Thymus (tissue), 11 donors: ENCODE measurements around the gene USO1. TPM values are rescaled to one million over a fixed set of nuclear protein-coding genes. Genes with fewer than 3 reads are reported as not detected.
"Not testable (repeated sequence)": the region's sequence is repeated elsewhere in the genome, so short reads cannot be mapped to it uniquely, and the experiment has no call there.

ENCODE experiments used
- DNase-seq, 9 donors: peaks; one replicate each; pipeline ENCODE4 v3.0.0-alpha.2; 2013; ENCODE audit warnings: low spot score in 9 of 9, low read depth in 6 of 9, missing footprints in 1 of 9
- H3K27ac ChIP-seq, 2 donors: one replicate each; pipeline ENCODE4 v1.5.1; 2013; ENCODE audit warnings: control low read depth in 1 of 2, low read depth in 1 of 2, low read length in 1 of 2, mild to moderate bottlenecking in 1 of 2, moderate library complexity in 1 of 2
- H3K27me3 ChIP-seq, 2 donors: one replicate each; pipeline ENCODE4 v1.5.1; 2013; ENCODE audit warnings: low read length in 1 of 2; ENCODE audit not compliant: control insufficient read depth in 2 of 2, insufficient read depth in 1 of 2
- H3K36me3 ChIP-seq, 2 donors: one replicate each; pipeline ENCODE4 v1.5.1; 2013; ENCODE audit warnings: low read length in 1 of 2, mild to moderate bottlenecking in 1 of 2, moderate library complexity in 1 of 2; ENCODE audit not compliant: control insufficient read depth in 2 of 2, insufficient read depth in 2 of 2
- H3K4me1 ChIP-seq, 2 donors: one replicate each; pipeline ENCODE4 v1.5.1; 2013; ENCODE audit warnings: low read length in 2 of 2; ENCODE audit not compliant: control insufficient read depth in 2 of 2, insufficient read depth in 2 of 2
- H3K4me3 ChIP-seq, 2 donors: one replicate each; pipeline ENCODE4 v1.5.1; 2013; ENCODE audit warnings: low read length in 2 of 2, control low read depth in 1 of 2, mild to moderate bottlenecking in 1 of 2
- H3K9me3 ChIP-seq, 2 donors: one replicate each; pipeline ENCODE4 v1.5.1; 2013; ENCODE audit warnings: low read length in 1 of 2, mild to moderate bottlenecking in 1 of 2; ENCODE audit not compliant: control insufficient read depth in 2 of 2, insufficient read depth in 1 of 2
- WGBS: extraction: QIAGEN DNeasy Blood & Tissue Kit; methylation state at CpG from one replicate; pipeline ENCODE4 v1.1.7; 2013; 5-methylcytosine and 5-hydroxymethylcytosine counted together
- polyA plus RNA-seq: library from polyadenylated mRNA; stranded (reverse); fragments of 200-250 nt; gene quantifications from one replicate; pipeline ENCODE4 v1.2.3, GENCODE V29; 2013
- total RNA-seq: library from RNA; stranded (reverse); fragments of 120-200 nt; gene quantifications from one replicate; pipeline ENCODE4 v1.2.4, GENCODE V29; 2013
- donor health status: healthy.

Gene USO1
- total and polyA plus RNA-seq, 2 donors = 42.6 to 45.4 TPM

GRCh38 chr4:75777589-75777988, 53.2 kb downstream of the USO1 start:
- DNase-seq = no peak
- Histone ChIP-seq H3K27me3 (no peaks in the 10 kb centered on the region), H3K9me3 (no peaks in the 10 kb centered on the region), H3K27ac (no peak overlapping the region), H3K36me3 (peaks cover 26 to 36% of the 10 kb centered on the region in 2 donors), H3K4me3 (no peak overlapping the region), H3K4me1 (no peaks in the 10 kb centered on the region)
- WGBS = 98% methylated on average over 2 of the region's 2 CpGs

GRCh38 chr4:75779105-75779757, 54.9 kb downstream of the USO1 start:
- H3K36me3 ChIP-seq = peaks cover 30 to 42% of the 10 kb centered on the region in 2 donors
- H3K9me3 ChIP-seq = no peaks in the 10 kb centered on the region
- no peak overlapping the region for H3K4me3 ChIP-seq
- 91% methylated on average over 5 of the region's 5 CpGs for WGBS
- H3K4me1 ChIP-seq = no peaks in the 10 kb centered on the region
- no peak for DNase-seq
- H3K27ac ChIP-seq = no peak overlapping the region
- no peaks in the 10 kb centered on the region for H3K27me3 ChIP-seq

- Histone ChIP-seq H3K27me3 (no peaks in the 10 kb centered on the region), H3K4me1 (no peaks in the 10 kb centered on the region), H3K27ac (no peak overlapping the region), H3K36me3 (peaks cover 17 to 25% of the 10 kb centered on the region in 2 donors), H3K4me3 (no peak overlapping the region), H3K9me3 (no peaks in the 10 kb centered on the region)
- DNase-seq = no peak
Observed at GRCh38 chr4:75781305-75781704, 56.9 kb downstream of the USO1 start.

GRCh38 chr4:75786526-75786925, 62.1 kb downstream of the USO1 start:
- DNase-seq = no peak
- Histone ChIP-seq H3K4me3 (no peak overlapping the region), H3K9me3 (no peaks in the 10 kb centered on the region), H3K36me3 (peaks cover 11 to 30% of the 10 kb centered on the region in 2 donors), H3K27ac (no peak overlapping the region), H3K4me1 (no peaks in the 10 kb centered on the region), H3K27me3 (no peaks in the 10 kb centered on the region)
- 94% methylated on average over 1 of the region's 1 CpG for WGBS

GRCh38 chr4:75786938-75787337, 62.6 kb downstream of the USO1 start:
- 95% methylated on average over 1 of the region's 1 CpG for WGBS
- Histone ChIP-seq H3K27me3 (no peaks in the 10 kb centered on the region), H3K4me3 (no peak overlapping the region), H3K4me1 (no peaks in the 10 kb centered on the region), H3K9me3 (no peaks in the 10 kb centered on the region), H3K36me3 (peaks cover 11 to 30% of the 10 kb centered on the region in 2 donors), H3K27ac (no peak overlapping the region)
- no peak for DNase-seq

- Histone ChIP-seq H3K4me3 (no peak overlapping the region), H3K9me3 (no peaks in the 10 kb centered on the region), H3K27ac (no peak overlapping the region), H3K27me3 (no peaks in the 10 kb centered on the region), H3K36me3 (peaks cover 3 to 30% of the 10 kb centered on the region in 2 donors), H3K4me1 (no peaks in the 10 kb centered on the region)
- 98% methylated on average over 1 of the region's 1 CpG for WGBS
- no peak for DNase-seq
Observed at GRCh38 chr4:75790024-75790423, 65.6 kb downstream of the USO1 start.

- Histone ChIP-seq H3K36me3 (peaks cover 9 to 23% of the 10 kb centered on the region in 2 donors), H3K27ac (no peak overlapping the region), H3K9me3 (no peaks in the 10 kb centered on the region), H3K4me1 (no peaks in the 10 kb centered on the region), H3K4me3 (no peak overlapping the region), H3K27me3 (no peaks in the 10 kb centered on the region)
- 98% methylated on average over 1 of the region's 1 CpG for WGBS
- DNase-seq = no peak
Observed at GRCh38 chr4:75800972-75801371, 76.6 kb downstream of the USO1 start.

GRCh38 chr4:75806035-75806434, 81.7 kb downstream of the USO1 start:
- not testable (repeated sequence) for H3K4me3 ChIP-seq, H3K27ac ChIP-seq, H3K27me3 ChIP-seq, H3K9me3 ChIP-seq, H3K4me1 ChIP-seq, DNase-seq
- WGBS = 97% methylated on average over 8 of the region's 8 CpGs
- H3K36me3 ChIP-seq = peaks cover 10 to 54% of the 10 kb centered on the region in 2 donors

- Histone ChIP-seq H3K4me1 (no peaks in the 10 kb centered on the region), H3K36me3 (peaks cover 9 to 21% of the 10 kb centered on the region in 2 donors), H3K9me3 (no peaks in the 10 kb centered on the region), H3K4me3 (no peak overlapping the region), H3K27me3 (no peaks in the 10 kb centered on the region), H3K27ac (no peak overlapping the region)
- DNase-seq = no peak
- WGBS = 97% methylated on average over 2 of the region's 2 CpGs
Observed at GRCh38 chr4:75817901-75818300, 93.5 kb downstream of the USO1 start.
